Suprapubic skin (tissue), 4 donors: Measurements from ENCODE around the gene HM13. TPM values are rescaled to one million over a fixed set of nuclear protein-coding genes. Genes with fewer than 3 reads are reported as not detected.
A peak's percentile ranks its signal among the peaks of the same experiment; 100 is the strongest.
"Not testable (repeated sequence)": the region's sequence is repeated elsewhere in the genome, so short reads cannot be mapped to it uniquely, and the experiment has no call there.

Experiments used
- DNase-seq, 2 donors: peaks; one replicate each; pipeline ENCODE4 v3.0.0-alpha.2; 2019; ENCODE audit warnings: low spot score in 2 of 2
- H3K27ac ChIP-seq: fragments of 200-600 bp; sonication (generic); one replicate; pipeline ENCODE4 v1.5.1; 2019
- H3K27me3 ChIP-seq: fragments of 200-600 bp; sonication (generic); one replicate; pipeline ENCODE4 v1.5.1; 2019
- H3K36me3 ChIP-seq: fragments of 200-600 bp; sonication (generic); one replicate; pipeline ENCODE4 v1.5.1; 2019
- H3K4me1 ChIP-seq: fragments of 200-600 bp; sonication (generic); one replicate; pipeline ENCODE4 v1.5.1; 2019
- H3K4me3 ChIP-seq: fragments of 200-600 bp; sonication (generic); one replicate; pipeline ENCODE4 v1.5.1; 2019; ENCODE audit warnings: mild to moderate bottlenecking
- H3K9me3 ChIP-seq: fragments of 200-600 bp; sonication (generic); one replicate; pipeline ENCODE4 v1.5.1; 2019
- CTCF ChIP-seq, 2 donors: fragments of 200-600 bp in 1 of 2; fragments of 450-650 bp in 1 of 2; sonication (generic) in 1 of 2; IDR thresholded peaks; one replicate each; pipeline ENCODE4 v1.5.1; 2016 to 2019; ENCODE audit warnings: antibody characterized with exemption in 2 of 2, mild to moderate bottlenecking in 1 of 2, moderate library complexity in 1 of 2
- EP300 ChIP-seq: sonication (generic); formaldehyde crosslinking; IDR thresholded peaks from one replicate; pipeline ENCODE4 v1.6.1; 2017; ENCODE audit warnings: antibody characterized with exemption
- POLR2A ChIP-seq, 2 donors: fragments of 450-650 bp; IDR thresholded peaks; one replicate each; pipeline ENCODE4 v1.6.1; 2017; ENCODE audit warnings: antibody characterized with exemption in 2 of 2, mild to moderate bottlenecking in 2 of 2, moderate library complexity in 2 of 2
- POLR2AphosphoS5 ChIP-seq, 3 donors: sonication (generic); formaldehyde crosslinking; IDR thresholded peaks; one replicate each; pipeline ENCODE4 v1.6.1; 2017; ENCODE audit warnings: antibody characterized with exemption in 3 of 3
- WGBS: methylation state at CpG from one replicate; pipeline ENCODE4 v1.1.5; 2018; 5-methylcytosine and 5-hydroxymethylcytosine counted together
- total RNA-seq, 4 donors: library from RNA; depleted of rRNA; stranded (reverse); fragments of >200 nt; gene quantifications; one replicate each; pipeline ENCODE4 v1.1.0, GENCODE V29; 2016

The HM13 gene
- total RNA-seq, 4 donors from 2014 or later = 44.3 to 59.7 (median 54.4) TPM

GRCh38 chr20:31594002-31594557 lies 79.8 kb downstream of the HM13 start:
- TF ChIP-seq CTCF (IDR thresholded peaks at IDR 0.05) (no peak), POLR2AphosphoS5 (IDR thresholded peaks at IDR 0.05) (no peak)
- H3K27ac ChIP-seq = peak overlapping the region; percentile 57
- H3K9me3 ChIP-seq = no peaks in the 10 kb centered on the region
- H3K4me3 ChIP-seq = no peak overlapping the region
- no peaks in the 10 kb centered on the region for H3K36me3 ChIP-seq
- peaks cover 37% of the 10 kb centered on the region for H3K4me1 ChIP-seq
- no peaks in the 10 kb centered on the region for H3K27me3 ChIP-seq
- WGBS = 66% methylated on average over 12 of the region's 13 CpGs
- no peak for DNase-seq

- no peak overlapping the region for H3K4me3 ChIP-seq
- H3K36me3 ChIP-seq = no peaks in the 10 kb centered on the region
- H3K9me3 ChIP-seq = no peaks in the 10 kb centered on the region
- TF ChIP-seq POLR2A (IDR thresholded peaks at IDR 0.05) (no peak), POLR2AphosphoS5 (IDR thresholded peaks at IDR 0.05) (peak in 1 of 3 donors; percentile 3)
- 72% methylated on average over 10 of the region's 11 CpGs for WGBS
- no peaks in the 10 kb centered on the region for H3K27me3 ChIP-seq
- peaks cover 31% of the 10 kb centered on the region for H3K4me1 ChIP-seq
- peak overlapping the region; percentile 57 for H3K27ac ChIP-seq
- DNase-seq = no peak
These were observed 80.5 kb downstream of the HM13 start for GRCh38 chr20:31594558-31595379.

GRCh38 chr20:31595380-31595653 lies 81.1 kb downstream of the HM13 start:
- WGBS = 56% methylated on average over 3 of the region's 3 CpGs
- H3K4me3 ChIP-seq = no peak overlapping the region
- no peaks in the 10 kb centered on the region for H3K36me3 ChIP-seq
- TF ChIP-seq POLR2A (IDR thresholded peaks at IDR 0.05) (no peak), POLR2AphosphoS5 (IDR thresholded peaks at IDR 0.05) (no peak), CTCF (IDR thresholded peaks at IDR 0.05) (no peak), EP300 (no peak)
- H3K27ac ChIP-seq = peak overlapping the region; percentile 57
- H3K27me3 ChIP-seq = no peaks in the 10 kb centered on the region
- peaks cover 31% of the 10 kb centered on the region for H3K4me1 ChIP-seq
- no peak for DNase-seq
- no peaks in the 10 kb centered on the region for H3K9me3 ChIP-seq

GRCh38 chr20:31595654-31596411 lies 81.6 kb downstream of the HM13 start:
- TF ChIP-seq POLR2AphosphoS5 (IDR thresholded peaks at IDR 0.05) = peak in 1 of 3 donors; percentile 72
- no peak for TF ChIP-seq CTCF (IDR thresholded peaks at IDR 0.05)
- TF ChIP-seq EP300 = no peak
- TF ChIP-seq POLR2A (IDR thresholded peaks at IDR 0.05) = peak in 1 of 2 donors; percentile 44
- peak; percentile 94 to 96 for DNase-seq

GRCh38 chr20:31596412-31596715 lies 82.1 kb downstream of the HM13 start:
- WGBS = 49% methylated on average over 4 of the region's 4 CpGs
- H3K27me3 ChIP-seq, H3K4me3 ChIP-seq, DNase-seq, H3K36me3 ChIP-seq, H3K9me3 ChIP-seq: not testable (repeated sequence)
- peak overlapping the region; percentile 57 for H3K27ac ChIP-seq
- H3K4me1 ChIP-seq = peaks cover 29% of the 10 kb centered on the region

More at GRCh38 chr20:31595654-31596411, 81.6 kb downstream of the HM13 start:
- H3K9me3 ChIP-seq = no peaks in the 10 kb centered on the region
- H3K27me3 ChIP-seq = no peaks in the 10 kb centered on the region
- 19% methylated on average over 12 of the region's 15 CpGs for WGBS
- no peak overlapping the region for H3K4me3 ChIP-seq
- H3K36me3 ChIP-seq = no peaks in the 10 kb centered on the region
- peak overlapping the region; percentile 57 for H3K27ac ChIP-seq
- H3K4me1 ChIP-seq = peaks cover 31% of the 10 kb centered on the region

- H3K27ac ChIP-seq = peak overlapping the region; percentile 57
- no peak for DNase-seq
- H3K9me3 ChIP-seq = no peaks in the 10 kb centered on the region
- H3K36me3 ChIP-seq = no peaks in the 10 kb centered on the region
- H3K27me3 ChIP-seq = no peaks in the 10 kb centered on the region
- TF ChIP-seq POLR2A (IDR thresholded peaks at IDR 0.05) = no peak
- no peak for TF ChIP-seq EP300
- TF ChIP-seq POLR2AphosphoS5 (IDR thresholded peaks at IDR 0.05) = no peak
- no peak for TF ChIP-seq CTCF (IDR thresholded peaks at IDR 0.05)
- H3K4me1 ChIP-seq = peaks cover 29% of the 10 kb centered on the region
- H3K4me3 ChIP-seq = no peak overlapping the region
- WGBS = 40% methylated on average over 4 of the region's 4 CpGs
These were observed 82.7 kb downstream of the HM13 start for GRCh38 chr20:31596831-31597480.
